GM12873 (cell line): Measurements from ENCODE around the gene FAM219A.

Experiments used
- CTCF ChIP-seq: IDR thresholded peaks from 2 replicates; pipeline ENCODE4 v1.5.1; 2012; ENCODE audit warnings: low read depth, mild to moderate bottlenecking, moderate library complexity, low read length, control low read depth; ENCODE audit not compliant: insufficient read depth; ENCODE audit errors: missing control alignments

FAM219A gene, protein sequence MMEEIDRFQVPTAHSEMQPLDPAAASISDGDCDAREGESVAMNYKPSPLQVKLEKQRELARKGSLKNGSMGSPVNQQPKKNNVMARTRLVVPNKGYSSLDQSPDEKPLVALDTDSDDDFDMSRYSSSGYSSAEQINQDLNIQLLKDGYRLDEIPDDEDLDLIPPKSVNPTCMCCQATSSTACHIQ

GRCh38 chr9:34458013-34458958, at the start of gene FAM219A, which contains the start of gene DNAI1:
Gene FAM219A (minus strand): TSS chr9:34458570. CDS start chr9:34458263, 307 bp downstream.
Gene DNAI1 (plus strand): TSS chr9:34458805. CDS start chr9:34459006, 201 bp downstream.
- TF ChIP-seq CTCF = no peak

GRCh38 chr9:34507966-34508365, 49.6 kb upstream of the FAM219A start:
- TF ChIP-seq CTCF = no peak

DNA sequence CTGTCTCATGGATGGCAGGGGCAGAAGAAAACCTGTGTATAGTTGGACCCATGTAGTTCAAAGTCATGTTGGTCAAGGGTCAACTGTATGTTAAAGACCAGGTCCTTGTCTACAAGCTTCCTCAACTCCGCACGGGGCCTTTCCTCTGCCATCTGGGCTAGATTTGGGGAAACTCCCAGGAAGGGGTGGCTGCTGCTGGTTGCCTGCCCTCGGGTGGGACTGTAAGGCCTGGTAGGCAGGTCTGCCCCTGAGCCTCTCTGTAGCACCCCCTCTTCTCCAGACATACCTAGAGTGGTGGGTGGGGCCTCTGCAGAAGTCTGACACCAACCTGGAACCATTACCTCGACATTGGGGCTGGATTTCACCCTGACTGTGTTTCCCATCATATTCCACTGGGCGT, 49.2 kb upstream of the FAM219A start:
- no peak for TF ChIP-seq CTCF

- no peak for TF ChIP-seq CTCF
Measured at GRCh38 chr9:34506623-34507022, 48.3 kb upstream of the FAM219A start.

DNA sequence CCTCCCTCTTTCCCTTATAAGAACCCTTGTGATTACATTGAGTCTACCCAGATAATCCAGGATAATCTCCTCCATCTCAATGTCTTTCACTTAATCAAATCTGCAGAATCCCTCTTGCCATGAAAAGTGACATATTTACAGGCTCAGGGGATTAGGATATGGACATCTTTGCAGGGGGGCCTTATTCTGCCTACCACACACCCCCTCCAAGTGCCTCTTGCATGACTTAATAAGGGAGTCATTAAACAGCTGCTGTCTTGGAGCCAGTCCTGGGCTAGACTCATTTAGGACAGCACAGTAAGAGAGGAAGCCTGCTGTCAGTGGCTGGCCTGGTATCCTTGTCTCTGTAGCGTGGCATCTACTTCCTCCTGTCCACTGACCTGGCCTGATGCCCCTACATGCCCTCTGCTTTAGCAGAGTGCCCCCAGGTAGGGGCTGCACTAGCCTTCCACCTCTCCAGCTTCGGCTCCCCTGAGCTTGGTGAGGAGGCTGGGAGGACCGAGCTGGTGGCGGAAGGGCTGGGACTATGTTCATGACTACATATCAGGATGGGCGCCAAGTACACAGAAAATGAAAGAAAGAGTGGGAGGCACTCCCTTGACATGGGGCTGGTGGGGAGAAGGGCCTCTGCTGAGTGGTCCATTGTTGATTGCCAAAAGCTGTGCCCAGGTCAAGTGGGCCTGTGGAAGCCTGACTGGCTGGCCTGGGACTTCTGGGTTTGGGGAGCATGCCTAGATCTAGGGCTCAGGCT, 47.2 kb upstream of the FAM219A start:
- no peak for TF ChIP-seq CTCF

- no peak for TF ChIP-seq CTCF
Measured at GRCh38 chr9:34503406-34503805, 45.0 kb upstream of the FAM219A start.

- TF ChIP-seq CTCF = no peak
Measured at GRCh38 chr9:34502891-34503290, 44.5 kb upstream of the FAM219A start.
